Keratinocyte (primary cell): ENCODE data around the gene TINAGL1. TPM values are rescaled to one million over a fixed set of nuclear protein-coding genes. Genes with fewer than 3 reads are reported as not detected.
A peak's percentile ranks its signal among the peaks of the same experiment; 100 is the strongest.

Experiments used
- DNase-seq: peaks from one replicate; pipeline ENCODE4 v3.0.0-alpha.2; 2011; ENCODE audit warnings: low read depth, missing footprints, low spot score
- FAIRE-seq: peaks from 2 replicates; lab custom pipeline; 2011; peaks lifted over from hg19 to GRCh38; lab: Jason Lieb, UNC
- H2AFZ ChIP-seq: 2 replicates; pipeline ENCODE4 v1.6.0; 2012; ENCODE audit warnings: low read length, control low read depth, inconsistent platforms; ENCODE audit not compliant: control insufficient read depth
- H3K27ac ChIP-seq: 2 replicates; pipeline ENCODE4 v1.5.1; 2011; ENCODE audit warnings: low read length; ENCODE audit not compliant: control insufficient read depth, insufficient read depth
- H3K27me3 ChIP-seq: 3 replicates; pipeline ENCODE4 v1.6.0; 2011; ENCODE audit warnings: low read length; ENCODE audit not compliant: control insufficient read depth, insufficient read depth; ENCODE audit errors: extremely low read depth
- H3K36me3 ChIP-seq, 2 experiments: 2 replicates in 1 of 2; 3 replicates in 1 of 2; pipeline ENCODE4 v1.5.1; 2011; ENCODE audit warnings: low read length in 2 of 2, mild to moderate bottlenecking in 1 of 2; ENCODE audit not compliant: control insufficient read depth in 2 of 2, insufficient read depth in 2 of 2; ENCODE audit errors: extremely low read depth in 1 of 2
- H3K4me1 ChIP-seq: 3 replicates; pipeline ENCODE4 v1.5.1; 2011; ENCODE audit warnings: low read length; ENCODE audit not compliant: control insufficient read depth, insufficient read depth; ENCODE audit errors: extremely low read depth
- H3K4me2 ChIP-seq: 3 replicates; pipeline ENCODE4 v1.6.0; 2011; ENCODE audit warnings: low read depth, low read length; ENCODE audit not compliant: control insufficient read depth, insufficient read depth; ENCODE audit errors: extremely low read depth
- H3K4me3 ChIP-seq, 3 experiments: fragments of 200-600 bp in 1 of 3; sonication (generic) in 1 of 3; 2 replicates in 2 of 3; 3 replicates in 1 of 3; pipeline ENCODE4 v1.5.1; 2011 to 2016; ENCODE audit warnings: low read length in 3 of 3, mild to moderate bottlenecking in 3 of 3, control low read depth in 2 of 3, inconsistent platforms in 1 of 3, low read depth in 1 of 3, mixed read lengths in 1 of 3, mixed run types in 1 of 3, moderate library complexity in 1 of 3; ENCODE audit not compliant: control insufficient read depth in 2 of 3, insufficient read depth in 2 of 3; ENCODE audit errors: extremely low read depth in 1 of 3
- H3K79me2 ChIP-seq: 2 replicates; pipeline ENCODE4 v1.6.0; 2012; ENCODE audit warnings: low read length; ENCODE audit not compliant: control insufficient read depth, insufficient read depth
- H3K9ac ChIP-seq: 3 replicates; pipeline ENCODE4 v1.6.0; 2011; ENCODE audit warnings: low read length; ENCODE audit not compliant: control insufficient read depth, insufficient read depth; ENCODE audit errors: extremely low read depth
- H3K9me1 ChIP-seq: 3 replicates; pipeline ENCODE4 v1.6.0; 2011; ENCODE audit warnings: low read length; ENCODE audit not compliant: control insufficient read depth, insufficient read depth; ENCODE audit errors: extremely low read depth
- H3K9me3 ChIP-seq: 2 replicates; pipeline ENCODE4 v1.5.1; 2012; ENCODE audit warnings: low read depth, low read length; ENCODE audit not compliant: control insufficient read depth
- H4K20me1 ChIP-seq: 3 replicates; pipeline ENCODE4 v1.6.0; 2011; ENCODE audit warnings: low read length; ENCODE audit not compliant: control insufficient read depth, insufficient read depth; ENCODE audit errors: extremely low read depth
- CTCF ChIP-seq, 3 experiments: IDR thresholded peaks in 1 of 3; conservative IDR thresholded peaks in 1 of 3; optimal IDR thresholded peaks in 1 of 3; 2 replicates in 2 of 3; 3 replicates in 1 of 3; pipeline versions ENCODE3 to v1.5.1; 2011; ENCODE audit warnings: low read length in 3 of 3, mild to moderate bottlenecking in 3 of 3, moderate library complexity in 2 of 3, control low read depth in 1 of 3, inconsistent platforms in 1 of 3; ENCODE audit not compliant: insufficient read depth in 2 of 3; ENCODE audit errors: extremely low read depth in 1 of 3
- EZH2 ChIP-seq: IDR thresholded peaks from one replicate; pipeline ENCODE4 v1.6.1; 2012; ENCODE audit warnings: inconsistent platforms, mild to moderate bottlenecking, low read length, moderate library complexity
- dilution Hi-C: fragments of 300-500 bp; cut with MboI; formaldehyde crosslinking; loops from one replicate; pipeline ENCODE4 v1.7.0; 2020; ENCODE audit warnings: low sequenced_read_pairs; ENCODE audit not compliant: extremely low pct_ligation_motif_present
- polyA plus RNA-seq, 5 experiments: library from polyadenylated mRNA; depleted of rRNA in 3 of 5; stranded (reverse) in 3 of 5; stranded (forward) in 1 of 5; unstranded in 1 of 5; fragments of >200 nt; gene quantifications; 1 replicate in 1 of 5; 2 replicates in 3 of 5; 3 replicates in 1 of 5; pipeline versions ENCODE4 v1.2.1 to v1.2.3, GENCODE V29; 2011 to 2012; ENCODE audit warnings: missing spikeins in 2 of 5, low read depth in 1 of 5, low replicate concordance in 1 of 5

The TINAGL1 gene
- polyA plus RNA-seq, 1 donor (not counting 4 experiments of a cell fraction or from before 2014, with no cell fraction given) = 189 TPM

GRCh38 chr1:31572323-31573104 is 3.8 kb upstream of the TINAGL1 start:
- FAIRE-seq = peak; percentile 100
- H3K79me2 ChIP-seq = peaks cover 15% of the 10 kb centered on the region
- H3K27me3 ChIP-seq = no peaks in the 10 kb centered on the region
- H3K4me2 ChIP-seq = peak overlapping the region; percentile 87
- H3K4me1 ChIP-seq = peaks cover 51% of the 10 kb centered on the region
- dilution Hi-C loops = no loop called here
- H3K9ac ChIP-seq = peak overlapping the region; percentile 58
- peak overlapping the region in 1 of 3 experiments; percentile 3 for H3K4me3 ChIP-seq
- H3K9me3 ChIP-seq = no peaks in the 10 kb centered on the region
- H4K20me1 ChIP-seq = no peaks in the 10 kb centered on the region
- H3K9me1 ChIP-seq = no peaks in the 10 kb centered on the region
- H3K27ac ChIP-seq = peak overlapping the region; percentile 94
- no peak overlapping the region for H2AFZ ChIP-seq
- TF ChIP-seq EZH2 (no peak), CTCF (optimal IDR thresholded peaks at IDR 0.05 in 1 of 3, IDR thresholded peaks at IDR 0.05 in 1 of 3, conservative IDR thresholded peaks at IDR 0.05 in 1 of 3; ENCODE audit: extremely low read depth in 1 of 3, insufficient read depth in 2 of 3, low read length in 3 of 3) (no peak)
- H3K36me3 ChIP-seq = no peaks in the 10 kb centered on the region
- DNase-seq = no peak

GRCh38 chr1:31573261-31573660 is 3.1 kb upstream of the TINAGL1 start:
- dilution Hi-C loops = no loop called here
- Histone ChIP-seq H3K9me1 (no peaks in the 10 kb centered on the region), H3K9me3 (no peaks in the 10 kb centered on the region), H3K27me3 (no peaks in the 10 kb centered on the region), H3K4me1 (peaks cover 54% of the 10 kb centered on the region), H2AFZ (no peak overlapping the region), H3K79me2 (peaks cover 21% of the 10 kb centered on the region), H3K4me2 (peak overlapping the region; percentile 87), H3K9ac (peak overlapping the region; percentile 58), H3K36me3 (peaks cover 0 to 1% of the 10 kb centered on the region in 2 experiments), H3K27ac (peak overlapping the region; percentile 94), H3K4me3 (peak overlapping the region in 2 of 3 experiments; percentile 3 to 41), H4K20me1 (peaks cover 5% of the 10 kb centered on the region)
- no peak for FAIRE-seq
- DNase-seq = no peak
- TF ChIP-seq CTCF (optimal IDR thresholded peaks at IDR 0.05 in 1 of 3, IDR thresholded peaks at IDR 0.05 in 1 of 3, conservative IDR thresholded peaks at IDR 0.05 in 1 of 3; ENCODE audit: extremely low read depth in 1 of 3, insufficient read depth in 2 of 3, low read length in 3 of 3) (no peak), EZH2 (no peak)
